OCI-LY3 (cell line): ENCODE results near the gene WDR46.

Experiments used
- EZH2phosphoT487 ChIP-seq: fragments of 200-600 bp; shearing (Covaris generic); IDR thresholded peaks from 2 replicates; pipeline ENCODE4 v1.6.1; 2018; ENCODE audit warnings: antibody characterized with exemption, mixed run types, low read depth
- TF ChIP-seq, protein P1 (sequence below): fragments of 200-600, 300-600 bp; sonication (generic); IDR thresholded peaks from 2 replicates; pipeline ENCODE4 v1.5.1; 2014; ENCODE audit warnings: antibody characterized with exemption, low read length, low read depth

DNA sequence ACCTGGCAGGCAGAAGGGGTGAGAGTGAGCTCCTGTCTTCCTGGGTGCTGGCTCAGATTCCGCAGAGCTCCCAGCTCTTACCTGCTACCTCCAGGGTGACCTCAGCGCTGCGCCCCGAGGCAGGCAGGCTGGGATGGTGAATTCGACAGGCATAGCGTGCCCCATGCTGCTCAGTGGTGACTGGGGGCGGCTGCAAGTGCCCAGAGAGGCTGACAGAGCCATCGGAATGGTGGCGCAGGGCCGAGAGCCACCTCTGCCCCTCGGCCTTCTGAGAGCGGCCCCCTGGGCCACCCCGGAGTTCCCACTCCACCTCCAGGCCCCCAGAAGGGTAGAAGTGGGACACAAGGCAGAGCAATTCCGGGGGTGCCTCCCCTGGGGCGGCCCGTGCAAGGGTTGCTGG, 15.2 kb upstream of the WDR46 start:
- TF ChIP-seq, protein P1, sequence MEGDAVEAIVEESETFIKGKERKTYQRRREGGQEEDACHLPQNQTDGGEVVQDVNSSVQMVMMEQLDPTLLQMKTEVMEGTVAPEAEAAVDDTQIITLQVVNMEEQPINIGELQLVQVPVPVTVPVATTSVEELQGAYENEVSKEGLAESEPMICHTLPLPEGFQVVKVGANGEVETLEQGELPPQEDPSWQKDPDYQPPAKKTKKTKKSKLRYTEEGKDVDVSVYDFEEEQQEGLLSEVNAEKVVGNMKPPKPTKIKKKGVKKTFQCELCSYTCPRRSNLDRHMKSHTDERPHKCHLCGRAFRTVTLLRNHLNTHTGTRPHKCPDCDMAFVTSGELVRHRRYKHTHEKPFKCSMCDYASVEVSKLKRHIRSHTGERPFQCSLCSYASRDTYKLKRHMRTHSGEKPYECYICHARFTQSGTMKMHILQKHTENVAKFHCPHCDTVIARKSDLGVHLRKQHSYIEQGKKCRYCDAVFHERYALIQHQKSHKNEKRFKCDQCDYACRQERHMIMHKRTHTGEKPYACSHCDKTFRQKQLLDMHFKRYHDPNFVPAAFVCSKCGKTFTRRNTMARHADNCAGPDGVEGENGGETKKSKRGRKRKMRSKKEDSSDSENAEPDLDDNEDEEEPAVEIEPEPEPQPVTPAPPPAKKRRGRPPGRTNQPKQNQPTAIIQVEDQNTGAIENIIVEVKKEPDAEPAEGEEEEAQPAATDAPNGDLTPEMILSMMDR = no peak
- TF ChIP-seq EZH2phosphoT487 = no peak
